Neural crest cell (in vitro differentiated cells): ENCODE measurements around the gene GCNA. TPM values are rescaled to one million over a fixed set of nuclear protein-coding genes. Genes with fewer than 3 reads are reported as not detected.
A peak's percentile ranks its signal among the peaks of the same experiment; 100 is the strongest.

Experiments
- DNase-seq: peaks from one replicate; pipeline ENCODE4 v3.0.0; 2021; ENCODE audit warnings: low read depth, mixed read lengths, low spot score
- H3K27ac Mint-ChIP-seq: one replicate; pipeline ENCODE4 v1.8.0; 2021; ENCODE audit warnings: mild to moderate bottlenecking, mixed read lengths; ENCODE audit not compliant: unreplicated experiment
- H3K27me3 Mint-ChIP-seq: 2 replicates; pipeline ENCODE4 v1.8.0; 2021; ENCODE audit warnings: low read depth, mild to moderate bottlenecking, mixed read lengths
- H3K36me3 Mint-ChIP-seq: 2 replicates; pipeline ENCODE4 v1.8.0; 2021; ENCODE audit warnings: low read depth, mild to moderate bottlenecking, mixed read lengths
- H3K4me1 Mint-ChIP-seq: 2 replicates; pipeline ENCODE4 v1.8.0; 2021; ENCODE audit warnings: mixed read lengths
- H3K4me3 Mint-ChIP-seq: one replicate; pipeline ENCODE4 v1.8.0; 2021; ENCODE audit warnings: mild to moderate bottlenecking, mixed read lengths
- H3K9me3 Mint-ChIP-seq: 2 replicates; pipeline ENCODE4 v1.8.0; 2021; ENCODE audit warnings: mixed read lengths
- CTCF ChIP-seq: fragments of 200-600 bp; sonication (generic); conservative IDR thresholded peaks from 2 replicates; pipeline ENCODE4 v1.5.0; 2021; ENCODE audit warnings: antibody characterized with exemption, mild to moderate bottlenecking
- total RNA-seq: library from RNA; stranded (reverse); gene quantifications from 2 replicates; pipeline ENCODE4 v1.2.1, GENCODE V29; 2021

GCNA gene
- total RNA-seq, 1 donor from 2014 or later, result 2.0 TPM

GRCh38 chrX:71534773-71535544 lies 43.3 kb upstream of the GCNA start:
- no peaks in the 10 kb centered on the region for H3K27me3 Mint-ChIP-seq
- H3K27ac Mint-ChIP-seq, result no peak overlapping the region
- no peak for TF ChIP-seq CTCF
- peak overlapping the region; percentile 94 for H3K4me3 Mint-ChIP-seq
- no peak for DNase-seq
- H3K4me1 Mint-ChIP-seq, result peaks cover 31% of the 10 kb centered on the region
- H3K36me3 Mint-ChIP-seq, result peaks cover 12% of the 10 kb centered on the region
- no peaks in the 10 kb centered on the region for H3K9me3 Mint-ChIP-seq

- no peak for TF ChIP-seq CTCF
- Mint-ChIP-seq H3K36me3 (peaks cover 14% of the 10 kb centered on the region), H3K27me3 (no peaks in the 10 kb centered on the region), H3K27ac (no peak overlapping the region), H3K9me3 (no peaks in the 10 kb centered on the region), H3K4me3 (peak overlapping the region; percentile 94), H3K4me1 (peaks cover 38% of the 10 kb centered on the region)
- DNase-seq, result no peak
Observed at GRCh38 chrX:71536285-71536684, 42.0 kb upstream of the GCNA start.

DNA sequence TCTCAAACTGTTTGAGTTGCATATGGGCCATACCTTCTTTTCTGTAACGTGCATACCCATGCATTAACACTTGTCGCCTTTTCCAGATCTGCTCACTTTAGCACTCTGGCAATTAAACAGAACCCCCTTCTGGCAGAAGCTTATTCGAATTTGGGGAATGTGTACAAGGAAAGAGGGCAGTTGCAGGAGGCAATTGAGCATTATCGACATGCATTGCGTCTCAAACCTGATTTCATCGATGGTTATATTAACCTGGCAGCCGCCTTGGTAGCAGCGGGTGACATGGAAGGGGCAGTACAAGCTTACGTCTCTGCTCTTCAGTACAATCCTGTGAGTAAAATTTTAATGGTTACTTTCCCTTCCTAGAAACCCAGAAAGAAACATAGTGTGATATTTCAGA lies 40.5 kb upstream of the GCNA start:
- no peaks in the 10 kb centered on the region for H3K9me3 Mint-ChIP-seq
- TF ChIP-seq CTCF, result no peak
- H3K4me3 Mint-ChIP-seq, result peak overlapping the region; percentile 28
- no peaks in the 10 kb centered on the region for H3K27me3 Mint-ChIP-seq
- H3K27ac Mint-ChIP-seq, result no peak overlapping the region
- H3K4me1 Mint-ChIP-seq, result peaks cover 34% of the 10 kb centered on the region
- DNase-seq, result no peak
- H3K36me3 Mint-ChIP-seq, result peaks cover 16% of the 10 kb centered on the region

DNA sequence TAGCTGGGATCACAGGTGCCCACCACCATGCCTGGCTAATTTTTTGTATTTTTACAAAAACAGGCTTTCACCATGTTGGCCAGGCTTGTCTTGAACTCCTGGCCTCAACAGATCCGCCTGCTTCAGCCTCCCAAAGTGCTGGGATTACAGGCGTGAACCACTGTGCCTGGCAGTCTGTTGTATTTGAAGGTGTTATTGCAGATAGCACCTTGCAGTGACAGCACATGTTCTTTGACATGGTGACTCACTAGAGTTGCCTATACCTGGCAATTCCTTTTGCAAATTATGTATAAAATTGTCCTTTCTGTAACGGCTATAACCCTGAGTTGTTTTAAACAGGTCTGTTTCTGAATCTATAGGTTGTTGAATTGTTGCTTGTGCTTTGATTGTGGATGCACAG lies 37.4 kb upstream of the GCNA start:
- Mint-ChIP-seq H3K36me3 (peaks cover 11% of the 10 kb centered on the region), H3K4me1 (peaks cover 37% of the 10 kb centered on the region), H3K4me3 (no peak overlapping the region), H3K9me3 (no peaks in the 10 kb centered on the region), H3K27ac (no peak overlapping the region), H3K27me3 (no peaks in the 10 kb centered on the region)
- no peak for TF ChIP-seq CTCF
- no peak for DNase-seq

DNA sequence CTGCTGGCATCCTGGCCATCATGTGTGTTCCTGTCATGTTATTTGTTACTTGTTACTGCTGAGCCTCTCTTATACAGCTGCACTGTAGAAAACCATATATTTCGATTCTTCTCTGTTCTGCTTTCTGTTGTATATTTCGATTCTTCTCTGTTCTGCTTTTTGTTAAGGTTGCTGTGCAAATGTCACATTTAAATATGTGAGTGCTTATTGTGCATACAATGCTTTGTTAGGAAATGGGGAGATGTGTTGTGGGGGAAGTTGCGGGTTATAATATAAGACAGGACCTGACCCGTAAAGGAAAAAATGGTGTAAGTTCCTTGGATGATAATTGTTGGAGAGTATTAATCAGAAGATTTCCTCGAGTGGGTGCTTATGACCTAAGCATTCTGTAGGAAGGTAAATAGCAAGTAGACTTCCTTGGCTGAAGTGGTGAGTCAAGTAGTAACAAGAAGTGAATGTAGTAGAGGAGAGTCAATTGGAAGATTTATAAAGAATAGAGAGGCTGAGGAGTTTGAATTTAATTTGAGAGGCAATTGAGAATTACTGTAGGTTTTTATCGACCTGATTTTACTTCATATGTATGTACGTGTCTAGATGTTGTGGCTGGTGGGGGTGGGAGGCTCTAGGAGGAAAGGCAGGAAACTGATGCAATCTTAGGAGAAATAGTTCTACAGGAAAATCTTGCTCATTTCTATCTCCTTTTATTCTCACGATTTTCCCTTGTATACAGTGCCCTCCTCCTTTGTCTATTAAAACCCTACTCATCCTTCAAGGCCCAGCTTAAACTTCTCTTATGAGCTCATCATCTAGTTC lies 36.8 kb upstream of the GCNA start:
- H3K4me3 Mint-ChIP-seq, result no peak overlapping the region
- H3K36me3 Mint-ChIP-seq, result peaks cover 11% of the 10 kb centered on the region

More for the DNA sequence above, 36.8 kb upstream of the GCNA start:
- DNase-seq, result no peak
- TF ChIP-seq CTCF, result no peak
- H3K27ac Mint-ChIP-seq, result no peak overlapping the region
- no peaks in the 10 kb centered on the region for H3K9me3 Mint-ChIP-seq
- peaks cover 31% of the 10 kb centered on the region for H3K4me1 Mint-ChIP-seq
- H3K27me3 Mint-ChIP-seq, result no peaks in the 10 kb centered on the region
